Activated T-helper 1 cell treated with Interleukin-2 at 50 U/mL for 16 hours (primary cell): ENCODE results near the gene MUC16.

Experiments used
- DNase-seq: peaks from one replicate; pipeline ENCODE4 v3.0.0-alpha.2; 2020; ENCODE audit warnings: low read depth

Gene MUC16

DNA sequence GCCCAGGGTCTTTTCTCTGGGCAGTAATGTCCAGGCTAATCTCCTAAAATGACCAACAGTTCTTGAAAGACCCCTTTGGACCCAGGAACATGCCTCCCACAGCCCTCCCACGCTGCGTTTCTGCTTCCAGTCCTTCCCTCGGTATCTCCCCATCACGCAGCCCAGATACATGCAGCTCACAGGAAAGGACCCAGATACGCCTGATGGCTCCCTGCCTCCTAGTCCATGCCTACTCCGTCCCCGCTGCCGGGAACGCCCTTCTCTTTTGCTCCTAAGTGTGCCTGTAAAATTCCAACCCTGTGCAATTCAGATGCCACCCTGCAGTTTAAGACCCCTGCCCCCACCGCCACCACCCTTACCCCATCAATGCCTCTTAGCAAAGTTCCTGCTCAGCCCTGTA lies 778 bp downstream of the MUC16 start:
- DNase-seq = no peak

DNA sequence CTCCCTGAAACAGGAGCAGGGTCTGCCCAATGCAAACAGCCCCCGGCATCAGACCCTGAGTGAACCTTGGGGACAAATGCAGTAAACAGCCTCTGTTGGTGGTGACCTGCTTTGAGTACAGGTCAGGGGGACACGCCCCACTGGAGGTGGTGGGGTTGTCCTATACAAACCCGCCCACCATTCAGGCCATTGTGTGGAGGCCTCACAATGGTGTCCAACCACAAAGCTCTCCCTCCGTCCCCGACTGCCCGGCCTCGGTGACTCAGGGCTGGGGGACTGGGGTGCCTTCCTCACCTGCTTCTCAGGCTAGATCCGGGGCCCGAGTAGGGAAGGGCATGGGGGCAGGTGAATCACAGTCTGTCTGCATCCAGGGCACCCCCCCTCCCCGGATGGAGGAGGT lies 1.5 kb downstream of the MUC16 start:
- no peak for DNase-seq

DNA sequence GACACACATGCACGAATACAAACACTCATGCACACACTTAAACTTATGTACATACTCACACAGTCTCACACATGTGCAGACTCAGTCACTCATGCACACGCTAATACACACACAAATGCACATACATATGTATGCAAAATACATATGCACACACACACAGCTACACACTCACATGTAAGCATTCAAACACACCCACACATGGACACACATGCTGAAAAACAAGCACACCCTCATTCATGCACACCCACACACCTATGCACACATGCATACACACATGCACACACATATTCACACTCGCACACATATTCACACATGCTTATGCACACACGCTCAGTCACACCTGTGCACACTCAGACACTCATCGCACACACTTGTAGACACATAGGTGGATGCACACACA lies 9.3 kb downstream of the MUC16 start:
- no peak for DNase-seq

DNA sequence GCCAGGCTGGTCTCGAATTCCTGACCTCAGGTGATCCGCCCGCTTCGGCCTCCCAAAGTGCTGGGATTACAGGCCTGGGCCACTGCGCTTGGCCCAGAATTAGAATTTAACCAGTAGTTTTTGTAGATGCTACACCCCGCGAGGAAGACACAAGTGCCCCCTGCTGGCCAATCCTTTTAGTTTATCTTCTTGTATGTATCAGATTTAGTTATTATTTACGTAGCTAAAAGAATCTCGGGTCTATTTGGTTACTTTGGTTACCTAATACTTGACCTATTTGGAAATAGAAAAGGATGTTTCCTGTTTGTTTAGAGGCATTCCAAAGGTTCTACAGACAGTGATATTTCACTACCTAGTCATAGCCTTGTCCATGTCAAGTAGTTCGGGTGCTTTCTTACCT lies 22.0 kb downstream of the MUC16 start:
- no peak for DNase-seq

DNA sequence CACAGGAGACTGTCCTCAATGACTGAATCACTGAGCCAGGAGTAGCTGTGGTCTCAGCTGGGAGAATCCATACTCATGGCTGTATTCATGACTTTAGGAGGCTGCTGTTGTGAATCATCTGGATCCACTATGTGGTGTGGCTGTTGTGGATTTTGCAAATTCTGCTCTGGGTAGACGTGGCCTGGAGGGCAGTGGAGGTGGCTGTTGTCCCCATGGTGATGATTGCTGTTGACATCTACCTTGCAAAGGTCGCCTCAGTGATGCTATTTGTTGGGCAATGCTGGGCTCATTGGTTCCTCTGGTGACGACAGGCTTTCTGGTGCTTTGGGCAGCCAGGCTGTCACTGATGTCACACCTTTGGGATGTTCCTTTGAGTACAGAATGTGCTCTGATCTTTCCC lies 23.9 kb downstream of the MUC16 start:
- DNase-seq = no peak

DNA sequence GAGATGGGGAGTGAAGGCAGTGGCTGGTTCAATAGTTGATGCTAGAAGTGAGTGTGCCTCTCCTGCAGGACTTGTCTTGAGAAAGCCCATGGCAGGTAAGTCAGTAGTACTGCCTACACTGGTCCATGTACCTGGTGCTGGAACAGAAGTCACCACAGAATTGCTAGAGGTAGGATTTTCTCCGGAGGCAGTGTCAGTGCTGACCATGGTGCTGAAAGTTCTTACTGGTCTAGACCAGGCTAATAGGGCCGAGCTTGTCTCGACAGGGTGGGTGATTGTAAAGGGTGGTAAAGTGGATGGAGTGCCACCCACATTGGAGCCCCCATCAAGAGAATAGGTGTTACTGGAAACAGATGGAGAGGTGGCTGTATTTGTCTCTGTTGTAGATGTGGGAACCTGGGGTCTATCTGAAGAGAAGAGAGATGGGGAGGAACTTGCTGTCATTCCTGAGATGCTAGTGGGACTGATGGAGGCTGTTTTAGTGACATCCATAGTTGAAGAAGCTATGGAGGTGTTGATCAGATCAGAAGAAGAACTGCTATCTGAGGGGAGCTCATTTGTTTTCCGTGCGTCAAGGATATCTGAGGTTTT lies 36.6 kb downstream of the MUC16 start:
- DNase-seq = no peak

DNA sequence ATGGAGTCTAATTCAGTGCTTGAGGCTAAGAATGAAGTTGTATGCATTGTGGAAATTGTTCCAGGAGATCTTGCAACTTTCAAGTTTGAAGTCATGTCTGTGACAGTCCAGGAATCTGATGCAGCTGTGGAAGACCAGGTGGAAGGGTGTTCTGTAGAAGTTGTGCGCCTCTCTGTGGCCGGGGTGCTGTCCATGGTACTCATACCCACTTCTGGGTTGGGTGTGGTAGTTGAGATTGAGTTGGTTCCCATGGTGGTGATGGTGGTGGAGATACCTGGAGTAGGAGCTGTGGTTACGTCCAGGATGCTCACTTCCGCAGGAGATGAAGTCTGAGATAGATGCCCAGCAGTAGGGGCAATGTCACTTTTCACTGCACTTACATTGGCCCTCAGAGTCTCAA lies 44.3 kb downstream of the MUC16 start:
- no peak for DNase-seq
